Inflammatory macrophage treated with lipopolysaccharide for 1 hour (primary cell): ENCODE measurements around the gene EXOC4.
"Not testable (repeated sequence)": the region's sequence is repeated elsewhere in the genome, so short reads cannot be mapped to it uniquely, and the experiment has no call there.

ENCODE experiments used
- DNase-seq, 2 donors: peaks; one replicate each; pipeline ENCODE4 v3.0.0-alpha.2; 2020 to 2022

Gene EXOC4

GRCh38 chr7:133973710-133974109, 720.8 kb downstream of the EXOC4 start:
- no peak for DNase-seq

- DNase-seq: no peak
These were observed 722.3 kb downstream of the EXOC4 start for GRCh38 chr7:133975130-133975529.

GRCh38 chr7:133976140-133976539, 723.3 kb downstream of the EXOC4 start:
- no peak for DNase-seq

- no peak for DNase-seq
These were observed 724.8 kb downstream of the EXOC4 start for GRCh38 chr7:133977409-133978274.

GRCh38 chr7:133978502-133979295, 725.8 kb downstream of the EXOC4 start:
- DNase-seq: no peak

- no peak for DNase-seq
These were observed 727.9 kb downstream of the EXOC4 start for GRCh38 chr7:133980804-133981203.

GRCh38 chr7:133983685-133984419, 731.0 kb downstream of the EXOC4 start:
- DNase-seq: no peak

GRCh38 chr7:133985300-133985699, 732.4 kb downstream of the EXOC4 start:
- no peak for DNase-seq

- DNase-seq: no peak
These were observed 734.7 kb downstream of the EXOC4 start for GRCh38 chr7:133987582-133987981.

GRCh38 chr7:133993547-133993946, 740.7 kb downstream of the EXOC4 start:
- no peak for DNase-seq

- DNase-seq: not testable (repeated sequence)
These were observed 741.2 kb downstream of the EXOC4 start for GRCh38 chr7:133994100-133994499.

- DNase-seq: no peak
These were observed 744.6 kb downstream of the EXOC4 start for GRCh38 chr7:133997463-133997862.

GRCh38 chr7:133999178-133999577, 746.3 kb downstream of the EXOC4 start:
- DNase-seq: no peak

GRCh38 chr7:134004829-134005505, 752.1 kb downstream of the EXOC4 start:
- no peak for DNase-seq

GRCh38 chr7:134009314-134010110, 756.6 kb downstream of the EXOC4 start:
- no peak for DNase-seq

GRCh38 chr7:134013249-134013648, 760.4 kb downstream of the EXOC4 start:
- no peak for DNase-seq

GRCh38 chr7:134014935-134015334, 762.1 kb downstream of the EXOC4 start:
- DNase-seq: no peak

GRCh38 chr7:134016223-134016941, 763.5 kb downstream of the EXOC4 start:
- no peak for DNase-seq

- DNase-seq: no peak
These were observed 764.0 kb downstream of the EXOC4 start for GRCh38 chr7:134016942-134017303.

- no peak for DNase-seq
These were observed 765.4 kb downstream of the EXOC4 start for GRCh38 chr7:134018306-134018705.

GRCh38 chr7:134019251-134019650, 766.4 kb downstream of the EXOC4 start:
- DNase-seq: no peak
